ENCODE results near the gene LMNTD2.

Gene LMNTD2, protein sequence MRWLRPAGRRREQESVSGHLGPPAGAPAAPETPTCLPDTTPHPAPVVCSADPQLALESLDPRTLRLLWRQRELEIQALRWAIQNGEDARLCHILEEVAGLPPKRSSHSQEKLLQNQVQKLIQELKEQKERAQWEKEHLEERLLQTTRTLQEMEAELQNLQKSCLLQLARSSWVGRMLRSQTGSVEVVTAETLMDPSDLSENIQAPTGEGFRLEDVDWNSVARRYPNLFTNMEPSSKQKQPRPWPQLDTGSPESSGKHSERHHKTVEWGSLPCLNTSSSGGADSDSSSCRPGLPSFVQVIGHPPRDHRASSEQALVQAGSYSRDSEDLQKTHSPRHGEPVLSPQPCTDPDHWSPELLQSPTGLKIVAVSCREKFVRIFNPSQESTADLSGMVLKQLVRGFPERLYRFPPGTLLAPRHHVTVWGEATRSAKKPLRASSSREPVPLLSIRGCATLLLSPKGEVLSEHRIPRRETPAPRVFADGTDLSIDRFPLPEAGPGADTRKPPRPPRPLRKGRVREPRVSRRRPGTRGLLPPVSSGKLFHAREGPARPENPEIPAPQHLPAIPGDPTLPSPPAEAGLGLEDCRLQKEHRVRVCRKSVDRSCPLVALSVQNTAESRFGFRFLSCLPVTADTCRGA
- long read RNA-seq, partial matches to known transcripts = 0 of 1 reads
- long read RNA-seq, other reads (novel, unspliced or antisense) = 1 of 1 reads

DNA sequence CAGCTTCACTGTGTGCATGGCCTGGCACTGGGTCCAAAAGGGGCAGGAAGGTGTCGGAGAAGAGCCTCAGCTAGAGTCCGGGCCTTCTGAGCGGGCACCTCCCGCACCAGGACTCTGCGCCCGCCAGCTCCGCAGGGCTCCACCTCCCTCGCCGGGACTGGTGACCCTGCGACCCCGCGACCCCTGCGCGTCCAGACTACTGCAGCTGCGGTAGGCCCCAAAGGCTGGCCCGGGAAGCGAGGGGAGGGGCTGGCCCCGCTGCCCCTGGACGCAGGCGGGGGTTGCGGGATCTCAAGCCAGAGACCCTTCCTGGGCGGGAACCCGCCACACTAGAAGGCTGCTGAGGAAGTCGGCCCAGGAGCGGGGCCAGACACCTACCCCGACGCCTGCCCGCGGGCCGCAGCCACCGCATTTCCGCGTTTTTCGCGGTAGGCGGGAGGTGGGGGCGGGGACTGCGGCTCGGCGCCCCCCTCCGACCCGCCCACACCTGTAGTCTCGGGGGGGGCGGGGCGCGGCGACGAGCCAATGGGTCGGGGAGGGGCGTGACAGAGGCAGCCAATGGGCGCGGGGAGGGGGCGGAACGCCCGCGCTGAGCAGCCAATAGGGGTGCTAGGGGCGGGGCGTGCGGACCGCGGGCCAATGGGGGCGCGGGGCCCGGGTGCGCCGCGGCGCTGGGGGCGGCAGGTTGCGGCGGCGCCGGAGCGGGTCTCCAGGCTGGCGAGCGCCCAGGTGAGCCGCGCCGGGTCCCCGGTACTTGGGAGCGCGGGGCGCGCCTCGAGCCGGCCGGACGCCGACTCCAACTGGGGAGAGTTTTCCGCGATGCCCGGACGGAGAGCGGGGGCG is at the start of gene LMNTD2, which contains the start of gene RASSF7:
Gene LMNTD2 (minus strand): TSS at position 434 of the 843 bp plus-strand sequence. CDS start 22 bp downstream, at position 412.
Gene RASSF7 (plus strand): TSS at position 666 of the 843 bp plus-strand sequence. CDS start 799 bp downstream, outside the sequence.
- Histone ChIP-seq H3K4me3 (replicated peaks; ENCODE audit: insufficient read depth, low read length) (peak within 1 kb of the TSS; percentile 72), H3K27me3 (ENCODE audit: insufficient read depth, poor library complexity, severe bottlenecking) (peaks cover 26% of the 10 kb centered on the region), H3K27ac (replicated peaks) (peak within 1 kb of the TSS; percentile 74)
- DNase-seq (ENCODE audit: low read depth in 1 of 2, low spot score in 1 of 2) = peak; percentile 79 to 92
- TF ChIP-seq, protein P1, sequence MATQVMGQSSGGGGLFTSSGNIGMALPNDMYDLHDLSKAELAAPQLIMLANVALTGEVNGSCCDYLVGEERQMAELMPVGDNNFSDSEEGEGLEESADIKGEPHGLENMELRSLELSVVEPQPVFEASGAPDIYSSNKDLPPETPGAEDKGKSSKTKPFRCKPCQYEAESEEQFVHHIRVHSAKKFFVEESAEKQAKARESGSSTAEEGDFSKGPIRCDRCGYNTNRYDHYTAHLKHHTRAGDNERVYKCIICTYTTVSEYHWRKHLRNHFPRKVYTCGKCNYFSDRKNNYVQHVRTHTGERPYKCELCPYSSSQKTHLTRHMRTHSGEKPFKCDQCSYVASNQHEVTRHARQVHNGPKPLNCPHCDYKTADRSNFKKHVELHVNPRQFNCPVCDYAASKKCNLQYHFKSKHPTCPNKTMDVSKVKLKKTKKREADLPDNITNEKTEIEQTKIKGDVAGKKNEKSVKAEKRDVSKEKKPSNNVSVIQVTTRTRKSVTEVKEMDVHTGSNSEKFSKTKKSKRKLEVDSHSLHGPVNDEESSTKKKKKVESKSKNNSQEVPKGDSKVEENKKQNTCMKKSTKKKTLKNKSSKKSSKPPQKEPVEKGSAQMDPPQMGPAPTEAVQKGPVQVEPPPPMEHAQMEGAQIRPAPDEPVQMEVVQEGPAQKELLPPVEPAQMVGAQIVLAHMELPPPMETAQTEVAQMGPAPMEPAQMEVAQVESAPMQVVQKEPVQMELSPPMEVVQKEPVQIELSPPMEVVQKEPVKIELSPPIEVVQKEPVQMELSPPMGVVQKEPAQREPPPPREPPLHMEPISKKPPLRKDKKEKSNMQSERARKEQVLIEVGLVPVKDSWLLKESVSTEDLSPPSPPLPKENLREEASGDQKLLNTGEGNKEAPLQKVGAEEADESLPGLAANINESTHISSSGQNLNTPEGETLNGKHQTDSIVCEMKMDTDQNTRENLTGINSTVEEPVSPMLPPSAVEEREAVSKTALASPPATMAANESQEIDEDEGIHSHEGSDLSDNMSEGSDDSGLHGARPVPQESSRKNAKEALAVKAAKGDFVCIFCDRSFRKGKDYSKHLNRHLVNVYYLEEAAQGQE (IDR thresholded peaks at IDR 0.05; ENCODE audit: insufficient replicate concordance, low read depth) = no peak
- TF ChIP-seq SPI1 (IDR thresholded peaks at IDR 0.05; ENCODE audit: borderline replicate concordance, low read depth) (peak; percentile 63; the same call in 1 of the 2 replicates), POLR2AphosphoS5 (IDR thresholded peaks at IDR 0.05; ENCODE audit: low read depth) (peak; percentile 54; the same call in 1 of the 2 replicates), GABPA (IDR thresholded peaks at IDR 0.05; ENCODE audit: low read depth) (no peak)

DNA sequence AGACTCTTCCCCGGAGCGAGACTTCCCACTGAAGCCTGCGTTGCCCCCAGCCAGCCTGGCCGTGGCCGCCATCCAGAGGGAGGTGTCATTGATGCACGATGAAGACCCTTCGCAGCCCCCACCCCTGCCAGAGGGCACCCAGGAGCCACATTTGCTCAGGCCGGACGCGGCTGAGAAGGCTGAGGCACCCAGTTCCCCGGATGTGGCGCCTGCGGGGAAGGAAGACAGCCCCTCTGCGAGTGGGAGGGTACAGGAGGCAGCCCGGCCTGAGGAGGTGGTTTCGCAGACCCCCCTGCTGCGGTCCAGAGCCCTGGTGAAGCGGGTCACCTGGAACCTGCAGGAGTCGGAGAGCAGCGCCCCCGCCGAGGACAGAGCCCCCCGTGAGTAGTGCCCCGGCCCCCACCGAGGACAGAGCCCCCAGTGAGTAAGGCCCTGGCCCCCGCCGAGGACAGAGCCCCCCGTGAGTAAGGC is 48.8 kb upstream of the LMNTD2 start:
- no peak for DNase-seq (ENCODE audit: low read depth in 1 of 2, low spot score in 1 of 2)
- H3K27ac ChIP-seq (replicated peaks) = no peak overlapping the region
- H3K27me3 ChIP-seq (ENCODE audit: insufficient read depth, poor library complexity, severe bottlenecking) = no peaks in the 10 kb centered on the region
- no peak overlapping the region for H3K4me3 ChIP-seq (replicated peaks; ENCODE audit: insufficient read depth, low read length)
- TF ChIP-seq, protein P1 (IDR thresholded peaks at IDR 0.05; ENCODE audit: insufficient replicate concordance, low read depth) = no peak
- TF ChIP-seq, protein P2, sequence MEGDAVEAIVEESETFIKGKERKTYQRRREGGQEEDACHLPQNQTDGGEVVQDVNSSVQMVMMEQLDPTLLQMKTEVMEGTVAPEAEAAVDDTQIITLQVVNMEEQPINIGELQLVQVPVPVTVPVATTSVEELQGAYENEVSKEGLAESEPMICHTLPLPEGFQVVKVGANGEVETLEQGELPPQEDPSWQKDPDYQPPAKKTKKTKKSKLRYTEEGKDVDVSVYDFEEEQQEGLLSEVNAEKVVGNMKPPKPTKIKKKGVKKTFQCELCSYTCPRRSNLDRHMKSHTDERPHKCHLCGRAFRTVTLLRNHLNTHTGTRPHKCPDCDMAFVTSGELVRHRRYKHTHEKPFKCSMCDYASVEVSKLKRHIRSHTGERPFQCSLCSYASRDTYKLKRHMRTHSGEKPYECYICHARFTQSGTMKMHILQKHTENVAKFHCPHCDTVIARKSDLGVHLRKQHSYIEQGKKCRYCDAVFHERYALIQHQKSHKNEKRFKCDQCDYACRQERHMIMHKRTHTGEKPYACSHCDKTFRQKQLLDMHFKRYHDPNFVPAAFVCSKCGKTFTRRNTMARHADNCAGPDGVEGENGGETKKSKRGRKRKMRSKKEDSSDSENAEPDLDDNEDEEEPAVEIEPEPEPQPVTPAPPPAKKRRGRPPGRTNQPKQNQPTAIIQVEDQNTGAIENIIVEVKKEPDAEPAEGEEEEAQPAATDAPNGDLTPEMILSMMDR (IDR thresholded peaks at IDR 0.05; ENCODE audit: insufficient read depth, low read length) = no peak
- TF ChIP-seq GABPA (IDR thresholded peaks at IDR 0.05; ENCODE audit: low read depth) = no peak
- no peak for TF ChIP-seq SPI1 (IDR thresholded peaks at IDR 0.05; ENCODE audit: borderline replicate concordance, low read depth)
- no peak for TF ChIP-seq POLR2AphosphoS5 (IDR thresholded peaks at IDR 0.05; ENCODE audit: low read depth)

DNA sequence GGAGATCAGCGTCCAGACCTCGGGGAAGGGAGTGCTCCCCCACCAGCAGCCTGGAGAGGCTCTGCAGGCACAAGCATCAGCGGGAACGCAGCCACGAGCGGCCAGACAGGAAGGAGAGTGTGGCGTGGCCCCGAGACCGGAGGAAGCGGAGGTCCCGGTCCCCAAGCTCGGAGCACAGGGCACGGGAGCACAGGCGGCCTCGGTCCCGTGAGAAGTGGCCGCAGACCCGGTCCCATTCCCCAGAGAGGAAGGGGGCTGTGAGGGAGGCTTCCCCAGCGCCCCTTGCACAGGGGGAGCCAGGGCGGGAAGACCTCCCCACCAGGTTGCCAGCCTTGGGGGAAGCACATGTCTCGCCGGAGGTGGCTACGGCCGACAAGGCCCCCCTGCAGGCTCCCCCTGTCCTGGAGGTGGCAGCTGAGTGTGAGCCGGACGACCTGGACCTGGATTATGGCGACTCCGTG is 48.3 kb upstream of the LMNTD2 start:
- Histone ChIP-seq H3K27ac (replicated peaks) (no peak overlapping the region), H3K4me3 (replicated peaks; ENCODE audit: insufficient read depth, low read length) (no peak overlapping the region), H3K27me3 (ENCODE audit: insufficient read depth, poor library complexity, severe bottlenecking) (no peaks in the 10 kb centered on the region)
- DNase-seq (ENCODE audit: low read depth in 1 of 2, low spot score in 1 of 2) = no peak
- TF ChIP-seq SPI1 (IDR thresholded peaks at IDR 0.05; ENCODE audit: borderline replicate concordance, low read depth) (no peak), POLR2AphosphoS5 (IDR thresholded peaks at IDR 0.05; ENCODE audit: low read depth) (no peak), GABPA (IDR thresholded peaks at IDR 0.05; ENCODE audit: low read depth) (no peak)
- TF ChIP-seq, protein P2 (IDR thresholded peaks at IDR 0.05; ENCODE audit: insufficient read depth, low read length) = no peak
- TF ChIP-seq, protein P1 (IDR thresholded peaks at IDR 0.05; ENCODE audit: insufficient replicate concordance, low read depth) = no peak
